GM06990 (cell line): Measurements from ENCODE around the gene DYRK2.

Source experiments
- DNase-seq: peaks from one replicate; pipeline ENCODE4 v3.0.0-alpha.2; 2011; ENCODE audit not compliant: insufficient read length; ENCODE audit errors: extremely low read depth
- H3K27me3 ChIP-seq: replicated peaks from 2 replicates; pipeline ENCODE4 v1.6.0; 2011; ENCODE audit warnings: low read length; ENCODE audit not compliant: control insufficient read depth, insufficient read depth
- H3K36me3 ChIP-seq: 2 replicates; pipeline ENCODE4 v1.5.1; 2011; ENCODE audit warnings: low read length; ENCODE audit not compliant: control insufficient read depth, insufficient read depth
- H3K4me3 ChIP-seq: replicated peaks from 2 replicates; pipeline ENCODE4 v1.5.1; 2011; ENCODE audit warnings: low read depth, mild to moderate bottlenecking, control low read depth, low read length
- CTCF ChIP-seq: IDR thresholded peaks from 2 replicates; pipeline ENCODE4 v1.5.1; 2011; ENCODE audit warnings: low read length, control low read depth, mild to moderate bottlenecking, inconsistent platforms; ENCODE audit not compliant: insufficient read depth, poor library complexity, severe bottlenecking

DYRK2 gene

GRCh38 chr12:67618303-67618702, 30.2 kb upstream of the DYRK2 start:
- no peak overlapping the region for H3K4me3 ChIP-seq
- DNase-seq = no peak
- no peaks in the 10 kb centered on the region for H3K27me3 ChIP-seq
- H3K36me3 ChIP-seq = no peaks in the 10 kb centered on the region
- no peak for TF ChIP-seq CTCF

GRCh38 chr12:67621112-67621511, 27.4 kb upstream of the DYRK2 start:
- Histone ChIP-seq H3K27me3 (no peaks in the 10 kb centered on the region), H3K4me3 (no peak overlapping the region), H3K36me3 (no peaks in the 10 kb centered on the region)
- DNase-seq = no peak
- no peak for TF ChIP-seq CTCF

GRCh38 chr12:67621926-67622325, 26.6 kb upstream of the DYRK2 start:
- no peak for DNase-seq
- Histone ChIP-seq H3K27me3 (no peaks in the 10 kb centered on the region), H3K4me3 (no peak overlapping the region), H3K36me3 (no peaks in the 10 kb centered on the region)
- no peak for TF ChIP-seq CTCF

- Histone ChIP-seq H3K36me3 (no peaks in the 10 kb centered on the region), H3K4me3 (no peak overlapping the region), H3K27me3 (no peaks in the 10 kb centered on the region)
- no peak for DNase-seq
- TF ChIP-seq CTCF = no peak
Observed at GRCh38 chr12:67623259-67623658, 25.3 kb upstream of the DYRK2 start.

GRCh38 chr12:67624355-67624754, 24.2 kb upstream of the DYRK2 start:
- peak; percentile 8 for TF ChIP-seq CTCF
- no peaks in the 10 kb centered on the region for H3K36me3 ChIP-seq
- no peak for DNase-seq
- H3K4me3 ChIP-seq = no peak overlapping the region
- H3K27me3 ChIP-seq = no peaks in the 10 kb centered on the region

- Histone ChIP-seq H3K27me3 (no peaks in the 10 kb centered on the region), H3K36me3 (no peaks in the 10 kb centered on the region), H3K4me3 (no peak overlapping the region)
- TF ChIP-seq CTCF = no peak
- DNase-seq = no peak
Observed at GRCh38 chr12:67625004-67625403, 23.5 kb upstream of the DYRK2 start.
